Esophagus squamous epithelium (tissue), 4 donors: ENCODE measurements around the gene PHF12.

ENCODE experiments used
- CTCF ChIP-seq, 6 experiments: fragments of 450-650 bp in 4 of 6; fragments of 200-600 bp in 2 of 6; sonication (generic) in 2 of 6; IDR thresholded peaks; one replicate each; pipeline ENCODE4 v1.5.1; 2016 to 2019; ENCODE audit warnings: antibody characterized with exemption in 6 of 6, mild to moderate bottlenecking in 4 of 6, moderate library complexity in 4 of 6
- POLR2A ChIP-seq, 4 donors: fragments of 450-650 bp; IDR thresholded peaks; one replicate each; pipeline ENCODE4 v1.6.1; 2017; ENCODE audit warnings: antibody characterized with exemption in 4 of 4, mild to moderate bottlenecking in 4 of 4, moderate library complexity in 3 of 4

- TF ChIP-seq CTCF (IDR thresholded peaks at IDR 0.05) (no peak), POLR2A (IDR thresholded peaks at IDR 0.05) (no peak)
Observed at GRCh38 chr17:28940142-28940541, 11.2 kb downstream of the PHF12 start.
